HG03565 (cell line): Measurements from ENCODE around the gene DUOX2.
"Not testable (repeated sequence)": the region's sequence is repeated elsewhere in the genome, so short reads cannot be mapped to it uniquely, and the experiment has no call there.

Experiments used
- ATAC-seq: cut with Tn5 transposase; IDR thresholded peaks from one replicate; pipeline ENCODE4 v1.9.1; 2021; ENCODE audit warnings: mild to moderate bottlenecking, moderate library complexity; ENCODE audit not compliant: unreplicated experiment

The DUOX2 gene

GRCh38 chr15:45077391-45077790 is 36.6 kb downstream of the DUOX2 start:
- not testable (repeated sequence) for ATAC-seq

- ATAC-seq: not testable (repeated sequence)
Measured at GRCh38 chr15:45075440-45076320, 38.3 kb downstream of the DUOX2 start.

- not testable (repeated sequence) for ATAC-seq
Measured at GRCh38 chr15:45073602-45074001, 40.4 kb downstream of the DUOX2 start.

- not testable (repeated sequence) for ATAC-seq
Measured at GRCh38 chr15:45069942-45070360, 44.0 kb downstream of the DUOX2 start.

- ATAC-seq: no peak
Measured at GRCh38 chr15:45064386-45064785, 49.6 kb downstream of the DUOX2 start.

GRCh38 chr15:45062301-45062700 is 51.7 kb downstream of the DUOX2 start:
- ATAC-seq: not testable (repeated sequence)

- ATAC-seq: not testable (repeated sequence)
Measured at GRCh38 chr15:45058690-45059675, 55.0 kb downstream of the DUOX2 start.

GRCh38 chr15:45052676-45053075 is 61.3 kb downstream of the DUOX2 start:
- not testable (repeated sequence) for ATAC-seq

- no peak for ATAC-seq
Measured at GRCh38 chr15:45050587-45050986, 63.4 kb downstream of the DUOX2 start.

GRCh38 chr15:45048794-45049631 is 65.0 kb downstream of the DUOX2 start:
- ATAC-seq: no peak

- not testable (repeated sequence) for ATAC-seq
Measured at GRCh38 chr15:45048449-45048793, 65.6 kb downstream of the DUOX2 start.

- not testable (repeated sequence) for ATAC-seq
Measured at GRCh38 chr15:45044270-45044669, 69.7 kb downstream of the DUOX2 start.

GRCh38 chr15:45042859-45043258 is 71.1 kb downstream of the DUOX2 start:
- ATAC-seq: not testable (repeated sequence)
